ENCODE measurements around the gene KREMEN1. TPM values are rescaled to one million over a fixed set of nuclear protein-coding genes. Genes with fewer than 3 reads are reported as not detected.

KREMEN1 gene
- total and polyA plus RNA-seq, 9 of the 15 experiments (the other 6 are each of a cell fraction or from before 2014, with no cell fraction given), result 0.69 to 11.5 (median 4.3) TPM

- no peak overlapping the region for H3K4me2 ChIP-seq (ENCODE audit: insufficient read depth, low read length)
- intact Hi-C loops (cut with micrococcal nuclease), result no loop called here
- H3K9me3 ChIP-seq (replicated peaks; ENCODE audit: control insufficient read depth, insufficient read depth, low read depth, low read length), result no peaks in the 10 kb centered on the region
- ChIA-PET CTCF (ENCODE audit: low intra/inter-chr PET ratio) (no interaction called here), POLR2A (interaction anchor here (0.7 kb wide), 1 partner anchor 8 kb away, joined by 4 read pairs; no protein-coding TSS in a partner anchor)
- H3K4me3 ChIP-seq, result no peak overlapping the region
- H2AFZ ChIP-seq (ENCODE audit: low read depth, low read length), result no peak overlapping the region
- H3K79me2 ChIP-seq (ENCODE audit: control insufficient read depth, insufficient read depth, low read length), result no peaks in the 10 kb centered on the region
- DNase-seq (ENCODE audit: extremely low read depth in 1 of 4, low spot score in 3 of 4) (no peak), ATAC-seq (no peak), FAIRE-seq (no peak)
- H3K4me1 ChIP-seq (replicated peaks in 1 of 2; ENCODE audit: control insufficient read depth in 2 of 2, insufficient read depth in 2 of 2, low read length in 2 of 2), result peaks cover 5 to 25% of the 10 kb centered on the region in 2 experiments; a peak in 4 of 5 replicates
- no peaks in the 10 kb centered on the region; the same call in 2 of the 3 replicates for H3K36me3 ChIP-seq (ENCODE audit: control insufficient read depth, insufficient read depth, low read length)
- no peak for TF ChIP-seq RCOR1 (IDR thresholded peaks at IDR 0.05; ENCODE audit: borderline replicate concordance in 1 of 2, low read depth in 2 of 2, low read length in 2 of 2)
- TF ChIP-seq EGR1 (conservative IDR thresholded peaks at IDR 0.05), result no peak
- TF ChIP-seq, protein P1, sequence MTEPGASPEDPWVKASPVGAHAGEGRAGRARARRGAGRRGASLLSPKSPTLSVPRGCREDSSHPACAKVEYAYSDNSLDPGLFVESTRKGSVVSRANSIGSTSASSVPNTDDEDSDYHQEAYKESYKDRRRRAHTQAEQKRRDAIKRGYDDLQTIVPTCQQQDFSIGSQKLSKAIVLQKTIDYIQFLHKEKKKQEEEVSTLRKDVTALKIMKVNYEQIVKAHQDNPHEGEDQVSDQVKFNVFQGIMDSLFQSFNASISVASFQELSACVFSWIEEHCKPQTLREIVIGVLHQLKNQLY (CRISPR knock-in tag; conservative IDR thresholded peaks at IDR 0.05), result no peak
- no peak for TF ChIP-seq NONO (IDR thresholded peaks at IDR 0.05; ENCODE audit: low read depth in 2 of 2, low read length in 1 of 2)
- TF ChIP-seq ZNF165 (CRISPR knock-in tag; IDR thresholded peaks at IDR 0.05; ENCODE audit: borderline replicate concordance), result no peak
- no peak for TF ChIP-seq ZFP36 (IDR thresholded peaks at IDR 0.05; ENCODE audit: low read depth, low read length, partially characterized antibody)
- no peak overlapping the region for H3K27ac ChIP-seq (ENCODE audit: extremely low read depth, low read depth, low read length)
- WGBS (ENCODE audit: insufficient coverage, low coverage, missing lambda C conversion rate), result 59% methylated on average over 9 of the region's 9 CpGs
- in situ Hi-C loops (cut with MboI), result no loop called here
- BruUV-seq (replicated peaks), result no TSS peak
- no peaks in the 10 kb centered on the region for H3K9me1 ChIP-seq (ENCODE audit: control insufficient read depth, insufficient read depth, low read length)
- H3K9ac ChIP-seq (ENCODE audit: insufficient read depth in 1 of 2, low read depth in 2 of 2, low read length in 2 of 2), result no peak overlapping the region
- no peaks in the 10 kb centered on the region for H3K27me3 ChIP-seq (ENCODE audit: control insufficient read depth in 2 of 2, insufficient read depth in 2 of 2, low read length in 2 of 2)
- no peaks in the 10 kb centered on the region for H4K20me1 ChIP-seq (replicated peaks; ENCODE audit: control insufficient read depth, insufficient read depth, low read length)
These were observed 74.6 kb downstream of the KREMEN1 start for GRCh38 chr22:29147331-29147899.
